Activated CD8-positive, alpha-beta memory T cell treated with anti-CD3 and anti-CD28 coated beads for 1 hour (primary cell): ENCODE measurements around the gene DUSP5.
"Not testable (repeated sequence)": the region's sequence is repeated elsewhere in the genome, so short reads cannot be mapped to it uniquely, and the experiment has no call there.

Source experiments
- DNase-seq, 2 donors: peaks; one replicate each; pipeline ENCODE4 v3.0.0-alpha.2; 2020; ENCODE audit warnings: low read depth in 1 of 2; ENCODE audit errors: extremely low read depth in 1 of 2

The DUSP5 gene

DNA sequence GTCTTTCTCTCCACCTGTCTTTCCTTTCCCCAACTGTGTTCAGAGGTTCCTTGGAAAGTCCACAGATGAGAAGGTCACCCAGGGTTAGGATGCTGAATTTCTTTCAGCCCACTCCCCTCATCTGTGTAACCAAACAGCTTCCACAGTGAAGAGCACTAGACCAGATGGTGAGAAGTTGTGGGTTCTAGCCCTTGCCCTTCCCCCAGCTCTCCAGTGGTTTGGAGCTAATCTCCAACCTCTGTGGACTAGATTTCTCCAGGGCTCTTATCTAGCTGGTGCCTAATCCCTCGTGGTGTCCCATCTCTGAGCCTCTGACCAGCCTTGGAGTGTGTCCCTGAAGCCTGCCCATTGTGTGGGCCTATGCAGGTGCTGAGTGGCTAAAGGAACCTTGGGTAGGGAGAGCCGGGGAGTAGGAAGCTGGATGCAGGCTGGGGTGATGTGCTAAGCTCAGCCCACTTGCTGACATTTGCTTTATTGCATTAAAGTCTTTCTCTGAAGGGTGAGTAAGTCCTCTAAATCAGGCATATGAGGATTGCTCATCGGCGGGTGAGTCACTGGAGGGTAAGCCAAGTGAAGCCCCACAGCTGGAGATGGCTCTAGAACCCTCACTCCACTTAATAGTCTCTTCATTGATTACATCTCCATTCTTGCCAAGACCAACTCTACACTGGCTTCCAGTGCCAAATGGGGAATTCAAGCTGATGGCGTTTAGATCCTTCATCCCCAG is 14.9 kb downstream of the DUSP5 start:
- no peak for DNase-seq

DNA sequence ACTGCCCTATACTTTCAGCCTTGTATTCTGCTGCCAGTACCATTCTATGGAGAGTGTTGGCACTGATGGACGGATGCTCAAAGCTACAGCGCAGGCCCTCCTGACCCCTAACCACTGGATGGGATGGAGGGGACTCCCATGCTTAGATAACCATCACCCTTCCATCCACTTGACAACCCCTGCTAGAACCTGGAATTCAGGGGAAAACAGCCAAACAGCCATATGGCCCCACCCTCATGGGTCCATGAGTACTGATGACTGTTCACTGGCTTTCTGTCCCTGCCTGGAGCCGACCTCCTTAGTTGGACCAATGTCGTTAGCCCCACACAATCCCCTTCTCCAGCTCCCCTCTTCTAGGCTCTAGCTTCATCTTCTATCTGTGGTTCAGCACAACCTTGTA is 16.2 kb downstream of the DUSP5 start:
- no peak for DNase-seq

DNA sequence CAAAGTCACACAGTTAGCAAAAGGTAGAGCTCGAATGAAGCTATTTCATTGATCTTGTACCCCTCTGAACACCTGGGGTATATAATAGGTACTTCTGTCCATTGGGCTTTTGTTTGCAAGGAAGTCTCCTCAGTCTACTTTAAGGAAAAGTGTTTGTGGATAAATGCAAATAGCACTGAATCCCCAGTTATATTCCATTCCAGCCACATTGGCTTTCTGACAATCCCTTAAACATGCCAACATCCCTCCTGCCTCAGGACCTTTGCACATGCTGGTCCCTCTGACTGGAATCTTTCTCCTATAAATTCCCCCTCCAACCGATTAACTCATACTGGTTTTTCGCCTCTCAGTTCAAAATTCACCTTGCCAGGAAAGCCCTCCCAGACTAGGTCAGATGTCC is 17.1 kb downstream of the DUSP5 start:
- no peak for DNase-seq

DNA sequence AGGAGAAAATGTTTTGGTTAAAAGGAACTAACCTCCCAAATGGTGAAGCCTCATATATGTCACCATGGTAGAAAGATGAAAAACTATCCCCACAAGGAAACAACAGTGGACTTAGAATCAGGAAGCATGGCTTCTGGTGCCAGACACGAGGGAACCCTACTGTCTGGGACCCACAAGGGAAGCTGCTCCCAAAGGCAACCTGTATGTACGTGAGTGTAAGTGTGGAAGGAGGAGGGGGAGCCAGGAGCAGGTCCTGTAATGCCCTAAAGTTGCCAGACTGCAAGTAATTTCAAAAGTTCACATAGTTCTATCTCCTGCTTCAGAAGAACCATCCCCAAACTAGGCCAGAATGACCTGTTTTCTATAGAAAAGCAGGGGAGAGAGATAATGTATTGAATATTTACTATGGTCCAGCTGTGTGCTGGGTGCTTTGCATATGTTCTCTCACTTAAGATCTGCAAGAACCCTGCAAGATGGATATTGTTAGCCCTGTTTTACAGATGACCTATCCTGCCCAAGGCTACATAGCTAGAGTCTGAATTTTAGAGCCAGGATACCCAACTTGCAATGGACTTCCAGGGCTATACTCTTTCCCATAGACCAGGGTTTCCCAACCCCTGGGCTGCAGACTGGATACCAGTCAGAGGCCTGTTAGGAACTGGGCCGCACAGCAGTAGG is 19.2 kb downstream of the DUSP5 start:
- no peak for DNase-seq

DNA sequence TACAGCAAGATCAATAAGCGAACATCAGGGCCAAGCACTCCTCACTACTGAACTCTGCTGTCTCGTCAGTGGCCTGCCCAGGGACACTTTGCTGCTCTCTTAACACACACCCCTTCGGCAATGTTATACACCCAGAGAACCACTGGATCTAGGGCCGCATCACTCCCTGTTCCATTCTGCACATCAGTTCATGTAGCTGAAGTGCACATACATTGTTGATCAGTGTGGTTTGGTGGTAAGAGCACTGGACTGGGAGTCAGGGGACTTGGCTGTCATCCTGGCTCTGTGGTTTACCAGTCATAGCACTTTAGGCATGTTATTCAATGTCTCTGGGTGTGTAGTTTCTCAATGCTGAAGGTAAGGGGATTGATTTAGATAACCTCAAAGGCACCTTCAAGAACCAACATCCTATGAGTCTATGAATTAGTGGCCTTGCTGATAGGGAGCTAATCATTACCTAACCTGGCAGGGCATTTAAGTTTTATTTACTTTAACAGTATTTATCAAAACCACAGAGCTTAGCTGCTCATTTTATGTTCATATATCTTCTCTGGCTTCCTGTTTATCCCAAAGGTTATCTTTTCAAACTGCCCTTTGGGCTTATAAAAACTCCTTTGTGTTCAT is 24.8 kb downstream of the DUSP5 start:
- no peak for DNase-seq

DNA sequence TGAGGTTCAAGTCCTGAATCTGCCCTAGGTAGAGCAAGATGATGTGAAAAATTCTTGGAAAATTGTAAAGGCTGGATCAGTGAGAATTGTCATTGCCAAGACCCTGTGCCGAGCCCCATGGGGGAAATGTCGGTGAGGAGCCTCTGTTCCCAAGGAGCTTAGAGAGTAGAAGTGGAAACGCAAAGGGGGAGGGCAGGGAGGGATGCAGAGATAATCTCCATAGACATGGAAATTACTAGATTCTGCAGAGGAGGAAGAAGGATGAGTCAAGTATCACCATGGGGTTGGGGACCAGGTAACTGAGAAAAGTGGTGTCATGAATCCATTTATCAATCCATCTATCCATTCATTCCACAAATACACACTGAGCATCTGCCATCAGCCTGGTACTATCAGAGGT is 26.0 kb downstream of the DUSP5 start:
- DNase-seq: no peak

DNA sequence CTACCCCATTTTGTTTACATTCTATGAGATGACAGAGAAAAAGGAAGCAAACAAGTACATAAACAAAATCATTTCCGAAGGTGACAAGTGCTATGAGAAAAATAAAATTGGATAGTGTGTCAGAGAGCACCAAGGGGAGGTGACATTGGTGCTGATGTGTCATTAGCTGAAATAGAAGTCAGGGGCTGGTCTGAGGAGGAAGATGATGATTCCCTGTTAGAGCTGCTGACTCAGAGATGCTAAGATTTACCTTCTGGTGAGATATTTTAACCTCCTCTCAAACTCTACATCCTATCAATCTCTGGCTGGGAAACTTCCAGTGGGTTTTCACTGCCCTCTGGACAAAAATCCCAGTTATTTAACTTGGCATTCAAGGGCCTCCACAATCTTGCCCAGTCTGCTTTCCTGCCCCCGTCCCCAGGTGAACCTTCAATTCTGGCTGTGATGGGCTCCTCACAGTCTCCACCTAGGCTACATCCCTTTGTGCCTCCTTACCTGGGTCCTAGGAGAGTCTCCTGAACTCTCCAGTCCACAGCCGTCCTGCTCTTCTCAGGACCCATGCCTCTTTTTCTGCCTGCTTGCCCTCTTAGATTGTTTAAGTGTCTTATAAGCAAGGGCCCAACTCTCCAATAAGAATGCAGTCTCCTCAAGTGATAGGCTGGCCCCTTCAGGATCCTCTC is 26.6 kb downstream of the DUSP5 start:
- no peak for DNase-seq

DNA sequence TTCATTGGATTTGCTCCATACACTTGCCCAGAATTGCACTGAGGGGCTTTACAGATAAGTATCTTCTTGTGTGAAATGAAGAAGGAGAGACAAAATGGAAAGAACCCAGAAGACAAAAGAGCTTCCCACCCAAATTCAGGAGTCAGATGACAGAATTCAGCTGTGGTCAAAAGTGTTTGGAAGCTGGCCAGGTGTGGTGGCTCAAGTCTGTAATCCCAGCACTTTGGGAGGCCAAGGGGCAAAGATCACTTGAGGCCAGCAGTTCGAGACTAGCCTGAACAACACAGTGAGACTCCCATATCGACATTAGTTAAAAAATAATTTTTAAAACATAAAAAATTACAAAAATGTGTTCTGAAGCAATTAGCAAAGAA is 27.1 kb downstream of the DUSP5 start:
- no peak for DNase-seq

DNA sequence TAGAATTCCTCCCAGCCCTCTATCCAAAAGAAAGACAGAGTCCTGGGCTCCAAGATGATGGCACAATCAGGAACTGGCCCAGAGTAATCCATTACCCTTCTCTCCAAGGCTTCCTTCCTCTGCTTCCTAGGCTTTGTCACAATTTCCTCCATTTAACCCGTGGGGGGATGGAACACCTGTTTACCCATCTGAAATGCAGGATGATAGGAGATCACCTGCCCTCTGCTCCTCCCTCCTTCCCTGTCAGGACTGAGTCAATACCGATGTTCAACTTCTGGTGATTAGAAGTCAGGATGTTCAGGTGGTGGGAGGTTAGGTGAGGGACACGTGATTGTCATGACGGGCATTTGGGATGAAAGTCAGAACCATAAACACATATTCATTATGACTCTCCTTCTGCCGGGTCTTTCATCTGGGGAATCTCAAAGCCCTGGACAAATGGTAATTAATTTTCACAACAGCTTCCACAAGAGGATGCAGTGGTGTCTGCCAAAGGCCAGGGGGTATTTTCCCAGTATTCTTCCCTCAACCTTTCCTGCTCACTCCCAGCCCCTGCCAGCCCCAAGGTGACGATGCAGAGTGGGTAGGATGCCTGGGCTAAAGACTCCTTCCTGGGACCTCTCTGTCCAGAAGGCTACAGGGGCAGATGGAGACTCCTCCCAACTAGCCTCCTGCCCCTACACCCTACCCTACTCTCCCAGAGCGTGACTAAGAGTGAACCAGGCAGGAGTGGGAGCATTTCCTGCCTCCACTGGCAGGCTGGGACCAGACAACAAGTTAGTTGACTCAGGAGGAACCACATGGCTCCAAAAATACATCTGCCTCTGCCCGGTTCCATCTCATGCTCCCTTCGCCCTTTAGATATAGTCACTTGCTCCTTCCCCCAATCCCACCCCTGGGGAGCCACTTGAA is 27.9 kb downstream of the DUSP5 start:
- DNase-seq: no peak

DNA sequence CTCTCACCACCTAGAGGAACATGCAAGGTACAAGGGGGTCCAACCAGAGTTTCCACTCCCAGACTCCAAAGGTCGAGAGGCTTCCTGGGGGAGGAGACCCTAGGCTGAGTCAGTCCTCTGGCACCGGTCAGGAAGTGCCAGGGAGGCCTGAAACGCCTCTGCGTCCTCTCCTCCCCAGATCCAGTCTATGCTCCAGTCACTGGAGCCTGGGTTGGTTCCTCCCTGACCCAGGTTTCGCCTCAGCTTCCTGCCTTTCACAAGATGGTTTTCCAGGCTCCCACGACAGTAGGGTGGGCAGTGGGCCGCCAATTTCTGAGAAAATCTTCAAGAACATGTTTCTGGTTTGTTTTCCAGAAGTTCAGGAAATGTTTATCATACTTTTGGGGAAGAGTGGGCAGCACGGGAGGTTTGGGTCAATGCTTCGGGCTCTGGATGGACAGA is 30.0 kb downstream of the DUSP5 start:
- no peak for DNase-seq

DNA sequence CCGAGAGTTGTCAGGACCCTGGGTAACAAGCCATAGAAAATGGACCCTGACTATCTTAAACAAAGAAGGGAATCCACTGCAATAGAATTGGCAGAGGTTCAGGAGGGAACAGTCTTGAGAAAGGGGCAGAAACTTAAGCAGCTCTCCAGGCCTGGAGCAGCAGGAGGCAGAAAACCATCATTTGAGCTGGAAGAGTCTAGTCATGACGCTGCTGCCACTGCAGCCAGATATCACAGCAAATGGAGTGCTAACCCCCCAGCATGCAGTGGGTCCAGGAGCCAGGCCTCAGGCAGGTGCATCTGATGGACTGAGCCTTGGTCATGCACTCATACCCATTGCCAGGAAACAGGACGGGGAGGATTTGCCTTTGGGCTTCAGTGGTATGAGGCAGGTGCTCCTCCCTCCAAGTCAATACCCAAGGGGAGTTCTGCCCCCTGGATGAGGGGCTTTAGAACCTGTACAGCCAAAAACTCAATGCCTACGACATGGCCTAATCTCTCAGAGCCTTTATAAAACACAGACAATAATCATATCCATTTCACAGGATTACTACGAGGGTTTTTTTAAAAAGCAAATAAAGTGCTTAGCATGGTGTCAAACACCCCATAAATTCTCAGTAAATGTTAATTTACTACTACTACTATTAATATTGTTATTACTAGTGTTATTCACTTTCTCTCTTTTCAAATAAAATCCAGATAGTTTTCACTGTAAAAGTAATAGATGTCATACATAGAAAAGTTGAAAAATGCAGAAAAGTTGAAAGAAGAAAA is 30.7 kb downstream of the DUSP5 start:
- no peak for DNase-seq

DNA sequence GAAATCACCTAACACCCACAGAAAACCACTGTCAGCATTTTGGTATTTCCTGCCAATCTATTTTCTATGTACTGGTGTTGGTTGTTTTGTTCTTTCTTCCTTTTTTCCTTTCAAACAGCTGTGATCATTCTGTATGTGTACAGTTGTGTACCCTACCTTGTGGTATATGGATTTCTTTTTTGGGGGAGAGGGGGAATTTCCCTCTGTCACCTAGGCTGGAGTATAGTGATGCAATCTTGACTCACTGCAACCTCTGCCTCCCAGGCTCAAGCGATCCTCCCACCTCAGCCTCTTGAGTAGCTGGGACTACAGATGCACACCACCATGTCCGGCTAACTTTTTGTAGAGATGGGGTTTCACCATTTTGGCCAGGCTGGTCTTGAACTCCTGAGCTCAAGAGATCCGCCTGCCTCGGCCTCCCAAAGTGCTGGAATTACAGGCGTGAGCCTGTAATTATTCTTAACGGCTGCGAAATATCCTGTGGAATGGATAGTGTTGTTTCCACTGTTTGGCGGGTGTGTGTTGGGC is 31.4 kb downstream of the DUSP5 start:
- DNase-seq: not testable (repeated sequence)

DNA sequence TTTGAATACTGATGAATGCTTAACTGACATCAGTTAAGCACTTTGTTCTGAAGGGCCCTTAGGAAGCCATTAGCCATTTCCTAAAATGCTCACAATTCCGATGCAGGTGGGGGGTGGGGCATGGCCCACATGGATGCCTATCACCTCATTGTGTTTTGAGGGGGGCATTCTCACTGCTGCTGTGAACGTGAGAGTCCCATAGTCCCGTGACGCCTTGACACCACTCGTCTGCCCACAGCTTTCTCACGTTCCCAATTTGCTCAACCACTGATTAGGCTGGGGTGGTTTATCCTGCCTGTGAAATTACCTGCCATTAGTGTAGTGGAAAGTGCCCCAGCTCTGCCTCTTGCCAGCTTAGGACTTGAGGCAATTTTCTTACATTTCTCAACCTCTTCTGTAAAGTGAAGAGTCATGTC is 31.9 kb downstream of the DUSP5 start:
- DNase-seq: no peak

DNA sequence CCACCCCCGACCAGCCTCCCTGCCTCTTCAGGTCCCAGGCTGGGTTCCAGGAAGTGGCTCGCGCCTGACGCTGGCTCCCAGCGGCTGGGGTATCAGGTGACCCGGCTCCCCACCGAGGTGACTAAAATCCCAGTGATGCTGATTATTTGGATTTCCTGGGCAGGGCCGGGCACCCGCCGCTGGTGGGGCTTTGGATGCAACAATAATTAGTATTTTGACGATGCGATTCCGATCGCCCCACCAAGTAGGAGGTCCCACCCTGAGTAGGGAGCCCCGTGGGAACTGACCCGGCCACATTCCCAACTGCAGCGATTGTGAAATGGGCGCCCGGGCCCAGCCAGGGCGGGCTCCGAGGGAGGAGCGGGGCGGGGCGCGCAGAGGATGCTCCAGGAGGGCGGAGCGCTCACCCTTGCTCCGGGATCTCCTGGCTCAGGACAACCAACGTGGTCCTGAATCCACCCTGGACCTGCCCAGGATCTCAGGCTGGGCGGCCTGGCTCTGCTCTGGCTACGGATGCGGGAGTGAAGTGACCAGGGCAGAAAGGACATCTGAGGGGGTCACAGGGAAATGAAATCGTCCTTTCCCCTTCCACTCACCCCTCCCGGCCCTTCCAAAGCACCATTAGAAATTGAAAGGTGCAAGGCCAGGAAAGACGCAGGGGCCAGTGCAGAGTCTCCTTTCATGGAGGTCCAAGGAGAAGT is 32.6 kb downstream of the DUSP5 start:
- no peak for DNase-seq

DNA sequence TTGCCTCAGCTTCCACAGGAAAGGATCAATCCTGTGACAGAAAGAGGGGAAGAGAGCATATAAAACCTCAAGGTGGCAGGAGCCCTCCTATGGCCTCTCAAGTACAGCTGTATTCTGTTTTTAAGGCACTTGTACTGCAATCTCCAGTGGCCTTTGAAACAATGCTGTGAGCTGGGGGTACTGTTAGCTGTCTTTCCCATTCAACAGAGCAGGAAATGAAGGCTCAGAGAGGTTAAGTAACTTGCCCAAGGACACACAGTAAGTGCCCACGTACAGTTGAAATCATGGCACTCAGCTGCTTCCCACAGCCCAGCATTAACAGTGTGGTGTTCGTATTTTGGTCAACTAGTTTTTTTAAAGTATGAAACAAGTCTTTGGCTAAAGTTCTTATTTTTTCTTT is 34.0 kb downstream of the DUSP5 start:
- no peak for DNase-seq

DNA sequence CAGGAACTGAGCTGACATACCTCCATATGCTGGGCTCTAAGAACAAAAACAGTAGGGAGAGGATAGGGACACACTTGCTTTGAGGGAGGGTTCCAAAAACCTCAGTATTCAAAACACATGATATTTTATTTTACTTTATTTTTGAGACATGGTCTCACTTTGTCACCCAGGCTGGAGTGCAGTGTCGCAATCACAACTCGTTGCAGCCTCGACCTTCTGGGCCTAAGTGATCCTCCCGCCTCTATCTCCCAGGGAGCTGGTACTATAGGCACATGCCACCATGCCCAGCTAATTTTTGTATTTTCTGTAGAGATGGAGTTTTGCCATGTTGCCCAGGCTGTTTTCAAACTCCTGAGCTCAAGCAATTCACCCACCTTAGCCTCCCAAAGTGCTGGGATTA is 34.9 kb downstream of the DUSP5 start:
- DNase-seq: not testable (repeated sequence)

DNA sequence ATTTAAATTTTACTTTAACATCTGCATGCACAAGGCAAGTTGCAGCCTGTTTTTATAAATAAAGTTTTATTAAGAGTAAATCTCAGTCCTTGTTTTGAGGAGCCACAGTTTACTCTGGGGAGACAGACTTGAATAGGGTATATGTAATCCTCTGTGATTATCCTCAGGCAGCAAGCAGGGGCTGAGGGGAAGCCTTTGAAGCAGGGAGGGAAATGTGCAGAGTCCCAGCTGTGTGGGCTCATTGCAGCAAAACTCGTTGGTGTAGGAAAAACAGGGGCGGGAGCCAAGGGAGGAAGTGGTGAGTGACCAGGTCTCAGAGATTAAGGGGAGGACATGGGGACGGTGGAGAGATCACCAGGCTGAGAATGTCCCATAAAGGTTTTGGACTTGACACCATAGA is 35.4 kb downstream of the DUSP5 start:
- no peak for DNase-seq

DNA sequence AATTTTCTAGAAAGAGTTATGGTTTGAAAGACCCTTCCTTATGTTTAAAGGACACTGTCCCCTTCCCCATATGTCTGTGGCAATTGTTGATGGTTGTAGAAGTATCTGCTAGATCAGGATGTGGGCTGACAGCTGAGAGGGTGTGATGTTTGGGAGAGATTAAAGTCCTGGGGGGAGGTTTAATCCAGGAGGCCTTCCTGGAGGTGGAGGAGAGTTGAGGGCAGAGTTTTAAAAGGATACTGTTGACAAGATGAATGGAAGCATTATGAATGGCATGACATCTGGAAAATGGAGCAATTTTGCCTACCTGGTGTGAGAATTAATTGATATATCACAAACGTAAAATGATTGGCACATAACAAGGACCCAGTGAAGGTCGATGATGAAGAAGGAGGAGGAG is 36.9 kb downstream of the DUSP5 start:
- no peak for DNase-seq
